Sigmoid colon (tissue), 4 donors: ENCODE results near the gene ACO2.

ENCODE experiments used
- CTCF ChIP-seq, 4 experiments: fragments of 450-650 bp in 3 of 4; fragments of 200-600 bp in 1 of 4; IDR thresholded peaks; one replicate each; pipeline ENCODE4 v1.5.1; 2016 to 2019; ENCODE audit warnings: antibody characterized with exemption in 4 of 4, mild to moderate bottlenecking in 3 of 4, moderate library complexity in 2 of 4
- POLR2A ChIP-seq, 2 donors: fragments of 450-650 bp; IDR thresholded peaks; one replicate each; pipeline ENCODE4 v1.6.1; 2016; ENCODE audit warnings: antibody characterized with exemption in 2 of 2, mild to moderate bottlenecking in 2 of 2, moderate library complexity in 2 of 2
- POLR2AphosphoS5 ChIP-seq, 4 donors: sonication (generic); formaldehyde crosslinking; IDR thresholded peaks; one replicate each; pipeline ENCODE4 v1.6.1; 2017; ENCODE audit warnings: antibody characterized with exemption in 4 of 4

- TF ChIP-seq CTCF (IDR thresholded peaks at IDR 0.05) (no peak), POLR2AphosphoS5 (IDR thresholded peaks at IDR 0.05) (no peak), POLR2A (IDR thresholded peaks at IDR 0.05) (no peak)
Measured at GRCh38 chr22:41429951-41430332, 39.0 kb upstream of the ACO2 start.
